ENCODE results near the gene ACOT7.

Gene ACOT7

DNA sequence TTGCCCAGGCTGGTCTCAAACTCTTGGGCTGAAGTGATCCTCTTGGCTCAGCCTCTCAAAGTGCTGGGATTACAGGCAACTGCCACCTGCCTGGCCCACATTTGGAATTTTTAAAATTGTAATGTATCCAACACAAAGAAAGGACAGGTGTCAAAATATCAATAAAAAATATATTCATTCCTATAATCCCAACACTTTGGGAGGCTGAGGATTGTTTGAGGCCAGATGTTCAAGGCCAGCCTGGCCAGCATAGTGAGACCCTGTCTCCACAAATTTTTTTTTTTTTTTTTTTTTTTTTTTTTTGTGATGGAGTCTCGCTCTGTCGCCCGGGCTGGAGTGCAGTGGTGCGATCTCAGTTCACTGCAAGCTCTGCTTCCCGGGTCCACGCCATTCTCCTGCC is 16.2 kb upstream of the ACOT7 start:
- ATAC-seq (ENCODE audit: insufficient read depth, low read depth) (no peak), DNase-seq (no peak)
- Histone ChIP-seq H2AFZ (ENCODE audit: low read depth, low read length) (no peak overlapping the region), H3K4me3 (ENCODE audit: low read depth in 1 of 2, low read length in 2 of 2) (no peak overlapping the region), H3K36me3 (ENCODE audit: insufficient read depth, low read length) (no peaks in the 10 kb centered on the region), H3K9me3 (ENCODE audit: insufficient read depth, low read length, severe bottlenecking) (no peaks in the 10 kb centered on the region), H3K4me2 (ENCODE audit: insufficient read depth, low read length) (no peak overlapping the region), H4K20me1 (ENCODE audit: insufficient read depth, low read length) (peaks cover 3% of the 10 kb centered on the region; the same call in 1 of the 2 replicates), H3K27me3 (ENCODE audit: insufficient read depth, low read length, poor library complexity) (no peaks in the 10 kb centered on the region), H3K9ac (ENCODE audit: low read depth, low read length) (no peak overlapping the region), H3K79me2 (ENCODE audit: insufficient read depth, low read length) (no peaks in the 10 kb centered on the region), H3K4me1 (ENCODE audit: insufficient read depth, low read length) (no peaks in the 10 kb centered on the region), H3K27ac (ENCODE audit: low read length) (no peak overlapping the region)
- TF ChIP-seq EZH2 (IDR thresholded peaks at IDR 0.05; ENCODE audit: borderline replicate concordance, low read depth, low read length, severe bottlenecking) (no peak), CTCF (IDR thresholded peaks at IDR 0.05; ENCODE audit: borderline replicate concordance, extremely low read depth, low read length, poor library complexity, severe bottlenecking) (no peak)

- no peak overlapping the region for H2AFZ ChIP-seq (ENCODE audit: low read depth, low read length)
- H3K4me2 ChIP-seq (ENCODE audit: insufficient read depth, low read length) = no peak overlapping the region
- H4K20me1 ChIP-seq (ENCODE audit: insufficient read depth, low read length) = peaks cover 3% of the 10 kb centered on the region; the same call in 1 of the 2 replicates
- DNase-seq (no peak), ATAC-seq (ENCODE audit: insufficient read depth, low read depth) (no peak)
- no peak overlapping the region for H3K27ac ChIP-seq (ENCODE audit: low read length)
- no peak overlapping the region for H3K9ac ChIP-seq (ENCODE audit: low read depth, low read length)
- TF ChIP-seq EZH2 (IDR thresholded peaks at IDR 0.05; ENCODE audit: borderline replicate concordance, low read depth, low read length, severe bottlenecking) (no peak), CTCF (IDR thresholded peaks at IDR 0.05; ENCODE audit: borderline replicate concordance, extremely low read depth, low read length, poor library complexity, severe bottlenecking) (no peak)
- no peak overlapping the region for H3K4me3 ChIP-seq (ENCODE audit: low read depth in 1 of 2, low read length in 2 of 2)
- no peaks in the 10 kb centered on the region for H3K9me3 ChIP-seq (ENCODE audit: insufficient read depth, low read length, severe bottlenecking)
- no peaks in the 10 kb centered on the region for H3K27me3 ChIP-seq (ENCODE audit: insufficient read depth, low read length, poor library complexity)
- H3K79me2 ChIP-seq (ENCODE audit: insufficient read depth, low read length) = no peaks in the 10 kb centered on the region
- H3K4me1 ChIP-seq (ENCODE audit: insufficient read depth, low read length) = no peaks in the 10 kb centered on the region
- no peaks in the 10 kb centered on the region for H3K36me3 ChIP-seq (ENCODE audit: insufficient read depth, low read length)
Measured at GRCh38 chr1:6409053-6409452, 15.5 kb upstream of the ACOT7 start.

GRCh38 chr1:6408023-6408422 is 14.5 kb upstream of the ACOT7 start:
- TF ChIP-seq CTCF (IDR thresholded peaks at IDR 0.05; ENCODE audit: borderline replicate concordance, extremely low read depth, low read length, poor library complexity, severe bottlenecking) (no peak), EZH2 (IDR thresholded peaks at IDR 0.05; ENCODE audit: borderline replicate concordance, low read depth, low read length, severe bottlenecking) (no peak)

GRCh38 chr1:6401673-6402072 is 8.1 kb upstream of the ACOT7 start:
- Histone ChIP-seq H3K4me3 (ENCODE audit: low read depth in 1 of 2, low read length in 2 of 2) (no peak overlapping the region), H3K4me2 (ENCODE audit: insufficient read depth, low read length) (no peak overlapping the region), H3K9ac (ENCODE audit: low read depth, low read length) (no peak overlapping the region), H3K4me1 (ENCODE audit: insufficient read depth, low read length) (no peaks in the 10 kb centered on the region), H2AFZ (ENCODE audit: low read depth, low read length) (no peak overlapping the region), H3K79me2 (ENCODE audit: insufficient read depth, low read length) (no peaks in the 10 kb centered on the region), H4K20me1 (ENCODE audit: insufficient read depth, low read length) (peaks cover 3% of the 10 kb centered on the region; the same call in 1 of the 2 replicates), H3K27ac (ENCODE audit: low read length) (no peak overlapping the region), H3K9me3 (ENCODE audit: insufficient read depth, low read length, severe bottlenecking) (no peaks in the 10 kb centered on the region), H3K36me3 (ENCODE audit: insufficient read depth, low read length) (no peaks in the 10 kb centered on the region), H3K27me3 (ENCODE audit: insufficient read depth, low read length, poor library complexity) (no peaks in the 10 kb centered on the region)
- ATAC-seq (ENCODE audit: insufficient read depth, low read depth) (no peak), DNase-seq (no peak)
- TF ChIP-seq EZH2 (IDR thresholded peaks at IDR 0.05; ENCODE audit: borderline replicate concordance, low read depth, low read length, severe bottlenecking) (no peak), CTCF (IDR thresholded peaks at IDR 0.05; ENCODE audit: borderline replicate concordance, extremely low read depth, low read length, poor library complexity, severe bottlenecking) (no peak)

More at GRCh38 chr1:6408023-6408422, 14.5 kb upstream of the ACOT7 start:
- Histone ChIP-seq H3K79me2 (ENCODE audit: insufficient read depth, low read length) (no peaks in the 10 kb centered on the region), H3K4me1 (ENCODE audit: insufficient read depth, low read length) (no peaks in the 10 kb centered on the region), H3K4me2 (ENCODE audit: insufficient read depth, low read length) (no peak overlapping the region), H2AFZ (ENCODE audit: low read depth, low read length) (no peak overlapping the region), H4K20me1 (ENCODE audit: insufficient read depth, low read length) (peaks cover 3% of the 10 kb centered on the region; the same call in 1 of the 2 replicates), H3K4me3 (ENCODE audit: low read depth in 1 of 2, low read length in 2 of 2) (no peak overlapping the region), H3K9me3 (ENCODE audit: insufficient read depth, low read length, severe bottlenecking) (no peaks in the 10 kb centered on the region), H3K36me3 (ENCODE audit: insufficient read depth, low read length) (no peaks in the 10 kb centered on the region), H3K27ac (ENCODE audit: low read length) (no peak overlapping the region), H3K9ac (ENCODE audit: low read depth, low read length) (no peak overlapping the region), H3K27me3 (ENCODE audit: insufficient read depth, low read length, poor library complexity) (no peaks in the 10 kb centered on the region)
- no peak for ATAC-seq (ENCODE audit: insufficient read depth, low read depth)
- DNase-seq = no peak
